Neural cell (in vitro differentiated cells): Measurements from ENCODE around the gene PEAK3. TPM values are rescaled to one million over a fixed set of nuclear protein-coding genes. Genes with fewer than 3 reads are reported as not detected.

Experiments used
- H2AFZ ChIP-seq: fragments of 200-600, 300-800 bp; sonication (generic), shearing (Covaris generic); 2 replicates; pipeline ENCODE4 v1.6.0; 2014; ENCODE audit warnings: low read depth, mild to moderate bottlenecking, antibody characterized with exemption, low read length, moderate library complexity
- H3F3A ChIP-seq: fragments of 200-600 bp; shearing (Covaris generic); 2 replicates; pipeline ENCODE4 v1.6.1; 2016; ENCODE audit warnings: mild to moderate bottlenecking, moderate library complexity, mixed read lengths, antibody characterized with exemption, low read length; ENCODE audit not compliant: insufficient read depth, poor library complexity, severe bottlenecking
- H3K27ac ChIP-seq: fragments of 200-600, 300-800 bp; sonication (generic), shearing (Covaris generic); 2 replicates; pipeline ENCODE4 v1.5.1; 2014; ENCODE audit warnings: mild to moderate bottlenecking, low read length, moderate library complexity
- H3K27me3 ChIP-seq: fragments of 300-800, 200-600 bp; sonication (generic), shearing (Covaris generic); 2 replicates; pipeline ENCODE4 v1.6.0; 2014; ENCODE audit warnings: mild to moderate bottlenecking, low read depth, low read length, moderate library complexity; ENCODE audit not compliant: insufficient read depth
- H3K36me3 ChIP-seq: fragments of 300-800, 200-600 bp; sonication (generic), shearing (Covaris generic); 2 replicates; pipeline ENCODE4 v1.5.1; 2014; ENCODE audit warnings: mild to moderate bottlenecking, antibody characterized with exemption, low read length, moderate library complexity; ENCODE audit not compliant: insufficient read depth
- H3K4me2 ChIP-seq: fragments of 300-800, 200-600 bp; sonication (generic), shearing (Covaris generic); 2 replicates; pipeline ENCODE4 v1.6.0; 2014; ENCODE audit warnings: mild to moderate bottlenecking, low read length
- H3K4me3 ChIP-seq: fragments of 300-800, 200-600 bp; sonication (generic), shearing (Covaris generic); 2 replicates; pipeline ENCODE4 v1.5.1; 2014; ENCODE audit warnings: mild to moderate bottlenecking, low read length, moderate library complexity
- H3K79me2 ChIP-seq: fragments of 200-600 bp; shearing (Covaris generic); replicated peaks from 2 replicates; pipeline ENCODE4 v1.6.0; 2014; ENCODE audit warnings: mild to moderate bottlenecking, low read length, moderate library complexity; ENCODE audit not compliant: insufficient read depth
- H3K9ac ChIP-seq: fragments of 300-800, 200-600 bp; sonication (generic), shearing (Covaris generic); 2 replicates; pipeline ENCODE4 v1.6.1; 2016; ENCODE audit warnings: mild to moderate bottlenecking, low read length, mixed read lengths
- H3K9me2 ChIP-seq: fragments of 200-600 bp; shearing (Covaris generic); 2 replicates; pipeline ENCODE4 v1.6.1; 2016; ENCODE audit warnings: mild to moderate bottlenecking, low read length, mixed read lengths; ENCODE audit not compliant: insufficient read depth
- H3K9me3 ChIP-seq: fragments of 200-600, 300-800 bp; sonication (generic), shearing (Covaris generic); 2 replicates; pipeline ENCODE4 v1.6.1; 2016; ENCODE audit warnings: mild to moderate bottlenecking, mixed run types, low read length, moderate library complexity, mixed read lengths
- H4K20me1 ChIP-seq: fragments of 200-600 bp; shearing (Covaris generic); 2 replicates; pipeline ENCODE4 v1.6.1; 2016; ENCODE audit warnings: mild to moderate bottlenecking, mixed run types; ENCODE audit not compliant: insufficient read depth
- EP300 ChIP-seq: fragments of 450-650 bp; conservative IDR thresholded peaks from 2 replicates; pipeline ENCODE4 v1.6.1; 2014; ENCODE audit warnings: antibody characterized with exemption, mild to moderate bottlenecking, moderate library complexity; ENCODE audit not compliant: poor library complexity, severe bottlenecking
- EZH2 ChIP-seq: fragments of 200-600, 300-800 bp; shearing (Covaris generic), sonication (generic); IDR thresholded peaks from 2 replicates; pipeline ENCODE4 v1.6.1; 2014; ENCODE audit warnings: antibody characterized with exemption, low read length, borderline replicate concordance, mild to moderate bottlenecking; ENCODE audit not compliant: insufficient read depth, poor library complexity, severe bottlenecking
- MXI1 ChIP-seq: fragments of 450-650 bp; conservative IDR thresholded peaks from 2 replicates; pipeline ENCODE4 v1.6.1; 2014; ENCODE audit warnings: antibody characterized with exemption, mild to moderate bottlenecking; ENCODE audit not compliant: poor library complexity, severe bottlenecking
- POLR2AphosphoS5 ChIP-seq: IDR thresholded peaks from 2 replicates; pipeline ENCODE4 v1.6.1; 2012
- RAD21 ChIP-seq: fragments of 450-650 bp; conservative IDR thresholded peaks from 2 replicates; pipeline ENCODE4 v1.6.1; 2014; ENCODE audit warnings: antibody characterized with exemption, mild to moderate bottlenecking, moderate library complexity
- SMC3 ChIP-seq: fragments of 450-650 bp; conservative IDR thresholded peaks from 2 replicates; pipeline ENCODE4 v1.6.1; 2014; ENCODE audit warnings: antibody characterized with exemption, mild to moderate bottlenecking, moderate library complexity; ENCODE audit not compliant: poor library complexity
- TAF1 ChIP-seq: IDR thresholded peaks from 2 replicates; pipeline ENCODE4 v1.6.1; 2012; ENCODE audit warnings: low read depth
- polyA plus RNA-seq: library from polyadenylated mRNA; depleted of rRNA; stranded (reverse); fragments of >200 nt; gene quantifications from 2 replicates; pipeline ENCODE4 v1.2.3, GENCODE V29; 2014
- TF ChIP-seq, protein P1 (sequence below): fragments of 450-650 bp; IDR thresholded peaks from 2 replicates; pipeline ENCODE4 v1.5.1; 2014; ENCODE audit warnings: antibody characterized with exemption, mild to moderate bottlenecking, moderate library complexity; ENCODE audit not compliant: poor library complexity, severe bottlenecking
- TF ChIP-seq, protein P2 (sequence below): IDR thresholded peaks from 2 replicates; pipeline ENCODE4 v1.6.1; 2012; ENCODE audit warnings: borderline replicate concordance

Gene PEAK3
- polyA plus RNA-seq, 1 donor from 2014 or later = not detected

DNA sequence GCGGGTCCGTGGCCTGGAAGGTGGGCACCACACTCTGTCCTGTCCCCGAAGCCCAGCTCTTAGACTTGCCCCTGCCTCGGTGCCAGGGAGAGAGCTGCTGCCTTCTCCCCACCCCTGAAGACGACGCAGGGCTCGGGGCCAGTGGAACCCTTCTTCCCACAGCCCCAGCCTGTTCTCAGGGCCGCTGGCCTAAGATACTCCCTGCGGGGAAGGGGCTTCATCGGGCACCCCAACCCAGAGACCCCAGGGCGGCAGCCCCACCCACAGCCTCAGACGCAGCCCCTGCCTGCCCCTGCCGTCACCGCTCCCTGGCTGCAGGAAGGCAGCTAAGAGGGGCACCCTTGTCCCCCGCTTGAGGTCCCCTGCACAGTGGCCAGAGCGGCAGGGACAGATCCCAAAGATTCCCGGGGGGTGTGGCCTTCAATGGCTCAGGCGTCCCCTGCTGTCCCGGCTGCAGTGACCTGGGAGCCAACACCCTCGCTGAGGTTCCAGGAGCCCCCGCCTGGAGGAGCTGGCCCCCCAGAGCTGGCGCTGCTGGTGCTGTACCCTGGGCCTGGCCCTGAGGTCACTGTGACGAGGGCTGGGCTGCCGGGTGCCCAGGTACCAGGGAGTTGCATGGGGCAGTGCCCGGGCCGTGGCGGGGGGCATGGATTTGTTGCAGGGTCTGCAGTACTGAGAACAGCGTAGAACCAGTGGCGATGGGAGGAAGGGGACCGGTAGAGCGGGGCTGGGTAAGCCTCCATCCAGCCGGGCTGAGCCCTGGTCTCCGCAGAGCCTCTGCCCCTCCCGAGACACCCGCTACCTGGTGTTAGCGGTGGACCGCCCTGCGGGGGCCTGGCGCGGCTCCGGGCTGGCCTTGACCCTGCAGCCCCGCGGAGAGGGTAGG lies 31.9 kb downstream of the PEAK3 start:
- Histone ChIP-seq H4K20me1 (no peaks in the 10 kb centered on the region), H3K4me3 (no peak overlapping the region), H3K9me2 (no peaks in the 10 kb centered on the region), H3K27me3 (peaks cover 14% of the 10 kb centered on the region), H3K4me2 (no peak overlapping the region), H3K9ac (no peak overlapping the region), H3K36me3 (no peaks in the 10 kb centered on the region), H2AFZ (no peak overlapping the region), H3K9me3 (no peaks in the 10 kb centered on the region), H3K27ac (no peak overlapping the region), H3F3A (no peaks in the 10 kb centered on the region), H3K79me2 (no peaks in the 10 kb centered on the region)
- no peak for TF ChIP-seq TAF1
- TF ChIP-seq EP300 = no peak
- no peak for TF ChIP-seq SMC3
- TF ChIP-seq EZH2 = no peak
- TF ChIP-seq POLR2AphosphoS5 = no peak
- TF ChIP-seq, protein P1, sequence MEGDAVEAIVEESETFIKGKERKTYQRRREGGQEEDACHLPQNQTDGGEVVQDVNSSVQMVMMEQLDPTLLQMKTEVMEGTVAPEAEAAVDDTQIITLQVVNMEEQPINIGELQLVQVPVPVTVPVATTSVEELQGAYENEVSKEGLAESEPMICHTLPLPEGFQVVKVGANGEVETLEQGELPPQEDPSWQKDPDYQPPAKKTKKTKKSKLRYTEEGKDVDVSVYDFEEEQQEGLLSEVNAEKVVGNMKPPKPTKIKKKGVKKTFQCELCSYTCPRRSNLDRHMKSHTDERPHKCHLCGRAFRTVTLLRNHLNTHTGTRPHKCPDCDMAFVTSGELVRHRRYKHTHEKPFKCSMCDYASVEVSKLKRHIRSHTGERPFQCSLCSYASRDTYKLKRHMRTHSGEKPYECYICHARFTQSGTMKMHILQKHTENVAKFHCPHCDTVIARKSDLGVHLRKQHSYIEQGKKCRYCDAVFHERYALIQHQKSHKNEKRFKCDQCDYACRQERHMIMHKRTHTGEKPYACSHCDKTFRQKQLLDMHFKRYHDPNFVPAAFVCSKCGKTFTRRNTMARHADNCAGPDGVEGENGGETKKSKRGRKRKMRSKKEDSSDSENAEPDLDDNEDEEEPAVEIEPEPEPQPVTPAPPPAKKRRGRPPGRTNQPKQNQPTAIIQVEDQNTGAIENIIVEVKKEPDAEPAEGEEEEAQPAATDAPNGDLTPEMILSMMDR = no peak
- TF ChIP-seq RAD21 = no peak
- TF ChIP-seq MXI1 = no peak
- TF ChIP-seq, protein P2, sequence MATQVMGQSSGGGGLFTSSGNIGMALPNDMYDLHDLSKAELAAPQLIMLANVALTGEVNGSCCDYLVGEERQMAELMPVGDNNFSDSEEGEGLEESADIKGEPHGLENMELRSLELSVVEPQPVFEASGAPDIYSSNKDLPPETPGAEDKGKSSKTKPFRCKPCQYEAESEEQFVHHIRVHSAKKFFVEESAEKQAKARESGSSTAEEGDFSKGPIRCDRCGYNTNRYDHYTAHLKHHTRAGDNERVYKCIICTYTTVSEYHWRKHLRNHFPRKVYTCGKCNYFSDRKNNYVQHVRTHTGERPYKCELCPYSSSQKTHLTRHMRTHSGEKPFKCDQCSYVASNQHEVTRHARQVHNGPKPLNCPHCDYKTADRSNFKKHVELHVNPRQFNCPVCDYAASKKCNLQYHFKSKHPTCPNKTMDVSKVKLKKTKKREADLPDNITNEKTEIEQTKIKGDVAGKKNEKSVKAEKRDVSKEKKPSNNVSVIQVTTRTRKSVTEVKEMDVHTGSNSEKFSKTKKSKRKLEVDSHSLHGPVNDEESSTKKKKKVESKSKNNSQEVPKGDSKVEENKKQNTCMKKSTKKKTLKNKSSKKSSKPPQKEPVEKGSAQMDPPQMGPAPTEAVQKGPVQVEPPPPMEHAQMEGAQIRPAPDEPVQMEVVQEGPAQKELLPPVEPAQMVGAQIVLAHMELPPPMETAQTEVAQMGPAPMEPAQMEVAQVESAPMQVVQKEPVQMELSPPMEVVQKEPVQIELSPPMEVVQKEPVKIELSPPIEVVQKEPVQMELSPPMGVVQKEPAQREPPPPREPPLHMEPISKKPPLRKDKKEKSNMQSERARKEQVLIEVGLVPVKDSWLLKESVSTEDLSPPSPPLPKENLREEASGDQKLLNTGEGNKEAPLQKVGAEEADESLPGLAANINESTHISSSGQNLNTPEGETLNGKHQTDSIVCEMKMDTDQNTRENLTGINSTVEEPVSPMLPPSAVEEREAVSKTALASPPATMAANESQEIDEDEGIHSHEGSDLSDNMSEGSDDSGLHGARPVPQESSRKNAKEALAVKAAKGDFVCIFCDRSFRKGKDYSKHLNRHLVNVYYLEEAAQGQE = no peak

DNA sequence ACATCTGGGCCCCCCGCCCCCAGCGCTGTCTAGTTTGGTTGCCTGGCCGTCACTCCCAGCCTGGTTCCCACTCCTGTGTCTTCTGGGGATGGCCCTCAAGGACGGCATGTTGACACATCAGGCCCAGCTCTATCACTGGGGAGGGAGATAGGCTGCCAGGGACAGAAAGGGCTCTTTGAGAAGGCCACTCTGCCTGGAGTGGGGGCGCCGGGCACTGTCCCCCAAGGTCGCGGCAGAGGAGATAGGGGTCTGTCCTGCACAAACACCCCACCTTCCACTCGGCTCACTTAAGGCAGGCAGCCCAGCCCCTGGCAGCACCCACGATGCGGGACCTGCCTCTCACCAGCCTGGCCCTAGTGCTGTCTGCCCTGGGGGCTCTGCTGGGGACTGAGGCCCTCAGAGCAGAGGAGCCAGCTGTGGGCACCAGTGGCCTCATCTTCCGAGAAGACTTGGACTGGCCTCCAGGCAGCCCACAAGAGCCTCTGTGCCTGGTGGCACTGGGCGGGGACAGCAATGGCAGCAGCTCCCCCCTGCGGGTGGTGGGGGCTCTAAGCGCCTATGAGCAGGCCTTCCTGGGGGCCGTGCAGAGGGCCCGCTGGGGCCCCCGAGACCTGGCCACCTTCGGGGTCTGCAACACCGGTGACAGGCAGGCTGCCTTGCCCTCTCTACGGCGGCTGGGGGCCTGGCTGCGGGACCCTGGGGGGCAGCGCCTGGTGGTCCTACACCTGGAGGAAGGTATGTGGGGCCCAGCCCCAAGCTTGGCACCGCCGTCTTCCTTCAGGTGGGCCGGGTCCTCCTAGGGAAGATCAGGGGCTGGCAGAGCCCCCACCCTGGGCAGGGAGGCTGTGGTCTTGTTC lies 32.7 kb downstream of the PEAK3 start, which contains the start of gene AMH:
TSS of gene AMH (plus strand) at position 314 of the 857 bp plus-strand sequence. CDS start at position 324, 10 bp downstream.
- H3K36me3 ChIP-seq = no peaks in the 10 kb centered on the region
- TF ChIP-seq, protein P2 = no peak
- no peak within 1 kb of the TSS for H3K27ac ChIP-seq
- H3K4me3 ChIP-seq = no peak within 1 kb of the TSS
- peaks cover 14% of the 10 kb centered on the region for H3K27me3 ChIP-seq
- no peak within 1 kb of the TSS for H2AFZ ChIP-seq
- no peak within 1 kb of the TSS for H3K4me2 ChIP-seq
- no peaks in the 10 kb centered on the region for H4K20me1 ChIP-seq
- H3K9ac ChIP-seq = no peak within 1 kb of the TSS
- no peaks in the 10 kb centered on the region for H3K9me3 ChIP-seq
- H3F3A ChIP-seq = no peaks in the 10 kb centered on the region
- no peaks in the 10 kb centered on the region for H3K9me2 ChIP-seq
- H3K79me2 ChIP-seq = no peaks in the 10 kb centered on the region
